CD4-positive, alpha-beta T cell treated with Interleukin-15 for 4 hours (primary cell): ENCODE measurements around the gene MTF2.
A peak's percentile ranks its signal among the peaks of the same experiment; 100 is the strongest.
"Not testable (repeated sequence)": the region's sequence is repeated elsewhere in the genome, so short reads cannot be mapped to it uniquely, and the experiment has no call there.

ENCODE experiments used
- DNase-seq: peaks from one replicate; pipeline ENCODE4 v3.0.0-alpha.2; 2020; ENCODE audit warnings: low spot score

Gene MTF2

GRCh38 chr1:93078986-93079654, at the start of gene MTF2:
Gene MTF2 (plus strand): TSS chr1:93079283. CDS start chr1:93079527, 244 bp downstream.
- peak; percentile 94 for DNase-seq

- peak; percentile 30 for DNase-seq
Observed at GRCh38 chr1:93029317-93029716, 49.8 kb upstream of the MTF2 start.

GRCh38 chr1:93030191-93030590, 48.9 kb upstream of the MTF2 start:
- DNase-seq, result not testable (repeated sequence)

DNA sequence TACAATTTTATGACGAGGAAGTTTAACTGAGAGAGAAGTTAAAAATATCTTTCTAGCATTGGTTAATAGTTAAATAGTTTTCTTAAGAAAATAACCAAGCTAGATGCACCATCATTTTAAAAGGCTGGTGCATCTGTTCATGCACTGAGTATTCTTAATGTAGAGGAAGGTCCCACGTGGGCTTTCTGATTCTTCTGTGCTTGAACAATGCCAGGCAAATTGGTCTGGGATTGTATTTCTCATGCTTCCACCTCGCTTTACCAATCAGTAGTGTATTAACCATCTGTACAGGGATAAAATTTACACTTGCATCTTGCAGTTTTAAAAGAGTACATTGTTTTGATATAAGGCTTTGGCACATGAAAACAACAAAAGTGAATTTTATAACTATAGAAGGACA, 47.4 kb upstream of the MTF2 start:
- DNase-seq, result no peak

DNA sequence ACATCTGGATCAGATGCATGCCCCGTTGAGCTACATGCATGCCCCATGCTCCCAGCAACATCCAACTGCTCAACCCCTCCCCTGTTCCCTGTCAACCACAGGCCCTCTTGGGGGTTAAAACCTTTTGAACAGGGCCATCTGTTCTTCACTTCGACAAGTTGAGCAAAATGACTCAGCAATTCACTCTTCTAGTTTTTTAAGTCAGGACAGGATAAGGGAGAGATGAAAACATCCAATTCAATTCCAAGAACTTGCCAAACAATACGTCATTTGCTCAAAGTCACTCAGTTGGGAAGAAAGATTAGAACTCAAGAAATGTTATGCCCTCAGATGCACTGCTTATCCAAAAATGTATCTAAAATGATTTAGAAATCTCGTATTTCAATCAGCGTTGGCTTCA, 46.1 kb upstream of the MTF2 start:
- DNase-seq, result no peak

- DNase-seq, result no peak
Observed at GRCh38 chr1:93033785-93034184, 45.3 kb upstream of the MTF2 start.

DNA sequence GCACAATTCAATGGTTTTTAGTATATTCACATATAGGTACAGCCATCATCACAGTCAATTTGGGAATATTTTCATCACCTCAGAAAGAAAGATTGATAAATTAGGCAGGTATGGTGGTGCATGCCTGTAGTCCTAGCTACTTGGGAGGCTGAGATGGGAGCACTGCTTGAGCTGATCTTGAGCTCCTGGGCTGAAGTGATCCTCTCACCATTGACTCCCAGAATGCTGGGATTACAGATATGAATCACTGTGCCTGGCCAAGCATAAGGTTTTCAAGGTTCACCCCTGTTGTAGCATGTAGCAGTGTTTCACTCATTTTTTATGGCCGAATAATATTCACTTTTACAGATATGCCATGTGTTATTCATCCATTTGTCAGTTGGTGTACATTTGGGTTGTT, 44.7 kb upstream of the MTF2 start:
- no peak for DNase-seq

DNA sequence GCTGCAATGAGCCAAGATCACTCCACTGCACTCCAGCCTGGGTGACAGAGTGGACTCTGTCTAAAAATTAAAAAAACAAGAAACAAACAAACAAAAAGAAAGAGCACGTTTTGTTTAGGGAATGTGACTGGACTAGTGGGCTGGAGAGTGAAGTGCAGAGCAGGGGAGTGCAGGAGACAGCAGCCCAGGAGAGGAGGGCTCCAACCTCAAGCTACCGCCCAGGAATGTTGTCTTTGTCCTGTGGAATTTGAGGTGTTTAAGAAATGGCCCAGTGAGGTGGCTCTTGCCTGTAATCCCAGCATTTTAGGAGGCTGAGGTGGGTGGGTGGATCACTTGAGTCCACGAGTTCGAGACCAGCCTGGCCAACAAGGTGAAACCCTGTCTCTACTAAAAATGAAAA, 42.4 kb upstream of the MTF2 start:
- DNase-seq, result no peak

DNA sequence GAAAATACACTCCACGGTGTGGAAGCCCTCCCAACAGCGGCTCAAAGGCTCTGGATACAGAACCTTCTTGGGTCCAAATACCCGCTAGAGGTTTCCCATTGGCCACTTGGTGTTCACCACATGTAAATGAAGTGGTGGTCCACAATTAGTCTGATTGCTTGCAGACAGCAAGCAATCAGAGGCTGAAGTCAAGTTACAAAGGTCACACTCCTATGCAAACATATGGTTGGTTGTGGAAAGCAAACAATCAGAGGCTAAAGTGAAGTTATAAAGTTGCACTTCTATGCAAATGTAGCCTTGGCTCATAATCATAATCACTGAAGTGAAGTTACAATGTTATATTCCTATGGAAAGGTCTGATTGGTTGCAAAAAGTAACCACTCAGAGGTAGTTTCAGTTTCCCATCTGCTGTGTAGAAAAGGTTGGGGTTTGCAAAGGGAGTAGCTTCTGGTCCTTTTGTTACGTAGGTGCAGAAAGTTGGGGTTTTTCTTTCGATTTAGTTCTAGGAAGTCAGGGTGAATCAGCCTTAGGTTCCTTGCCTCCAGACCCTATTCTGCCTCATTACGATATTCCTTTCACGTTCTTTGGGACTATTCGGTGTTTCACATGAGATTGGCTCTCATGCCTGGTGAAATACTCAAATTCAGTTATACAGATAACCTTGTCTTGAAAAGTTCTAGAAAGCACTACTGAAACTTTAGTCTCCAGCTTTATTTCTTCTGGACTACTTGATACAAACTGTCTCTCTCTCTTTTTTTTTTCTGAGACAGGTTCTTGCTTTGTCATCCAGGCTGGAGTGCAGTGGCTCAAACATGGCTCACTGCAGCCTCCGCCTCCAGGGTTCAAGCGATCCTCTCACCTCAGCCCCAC, 36.7 kb upstream of the MTF2 start:
- peak; percentile 84 for DNase-seq

GRCh38 chr1:93043057-93043557, 36.0 kb upstream of the MTF2 start:
- no peak for DNase-seq

GRCh38 chr1:93047618-93048017, 31.5 kb upstream of the MTF2 start:
- DNase-seq, result no peak

- DNase-seq, result no peak
Observed at GRCh38 chr1:93051961-93052360, 27.1 kb upstream of the MTF2 start.

DNA sequence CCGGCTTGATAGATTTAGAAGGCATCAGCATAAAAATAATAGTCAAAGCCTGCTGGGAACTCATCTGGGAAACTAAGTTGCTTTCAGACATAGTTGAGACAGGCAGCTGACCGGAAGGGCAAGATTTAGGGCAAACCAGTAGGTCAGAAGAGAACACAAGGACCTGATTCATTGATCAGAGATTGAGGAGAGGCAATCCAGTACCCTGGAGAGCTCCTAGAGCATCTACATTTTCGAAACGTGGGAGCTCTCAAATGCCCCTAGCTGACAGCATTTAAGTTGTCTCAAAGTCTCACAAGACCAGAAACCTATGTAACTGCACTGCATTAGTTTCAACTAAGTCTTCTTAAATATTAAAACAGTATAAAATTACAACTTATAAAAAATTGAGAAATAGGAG, 22.9 kb upstream of the MTF2 start:
- peak; percentile 12 for DNase-seq

DNA sequence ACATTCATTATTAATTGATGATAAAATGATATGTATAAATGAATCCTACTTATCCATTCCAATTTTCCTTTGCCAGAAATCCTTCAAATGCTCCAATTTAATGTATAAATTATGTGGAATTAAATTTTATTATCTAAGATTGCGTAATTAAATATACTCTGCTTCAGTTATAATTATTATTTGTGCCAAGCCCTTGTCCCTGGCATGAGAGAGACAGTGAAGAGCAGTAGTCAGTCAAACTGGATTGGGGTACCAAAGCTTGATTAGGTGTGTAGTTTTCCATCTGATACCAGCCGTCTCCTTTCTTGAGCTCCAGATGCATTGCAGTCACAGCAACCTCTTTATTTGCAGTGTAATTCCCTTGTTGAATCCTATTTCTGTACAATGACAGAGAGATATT, 22.4 kb upstream of the MTF2 start:
- DNase-seq, result no peak

- peak; percentile 58 for DNase-seq
Observed at GRCh38 chr1:93061895-93062792, 16.9 kb upstream of the MTF2 start.

- no peak for DNase-seq
Observed at GRCh38 chr1:93076268-93076667, 2.8 kb upstream of the MTF2 start.

- DNase-seq, result no peak
Observed at GRCh38 chr1:93078203-93078602, 880 bp upstream of the MTF2 start.

GRCh38 chr1:93078638-93078985, 471 bp upstream of the MTF2 start:
- no peak for DNase-seq

GRCh38 chr1:93079685-93080141, 630 bp downstream of the MTF2 start:
- DNase-seq, result no peak

DNA sequence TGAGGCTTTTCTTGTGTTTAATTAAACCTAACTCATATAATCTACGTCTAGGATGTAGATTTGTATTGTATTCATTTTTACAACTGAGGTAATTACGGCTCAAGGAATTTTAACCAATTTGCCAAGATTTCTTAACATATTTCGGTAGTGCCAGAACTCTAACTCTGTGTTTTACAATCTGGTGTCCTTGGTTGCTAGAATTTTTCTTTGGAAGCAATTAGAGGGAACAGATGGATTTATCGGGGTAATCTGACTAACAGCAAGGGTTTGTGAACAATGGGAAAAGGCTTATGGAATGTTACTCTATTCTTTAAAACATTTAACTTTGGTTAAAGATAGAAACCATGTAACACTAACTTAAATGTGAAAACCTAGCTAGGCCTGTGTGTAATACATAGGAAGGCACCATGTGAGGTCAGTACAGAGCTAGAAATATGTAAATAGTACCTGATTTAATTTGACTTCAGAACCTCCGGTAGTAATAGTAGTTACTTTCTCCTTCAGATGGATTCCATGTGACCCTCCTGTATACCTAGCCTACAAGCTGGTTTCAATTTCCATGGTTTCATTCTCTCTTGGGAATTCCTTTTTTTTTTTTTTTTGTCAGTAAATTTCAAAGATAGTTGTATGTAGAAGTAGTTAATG, 1.2 kb downstream of the MTF2 start:
- peak; percentile 50 for DNase-seq

- DNase-seq, result no peak
Observed at GRCh38 chr1:93081716-93082115, 2.6 kb downstream of the MTF2 start.

DNA sequence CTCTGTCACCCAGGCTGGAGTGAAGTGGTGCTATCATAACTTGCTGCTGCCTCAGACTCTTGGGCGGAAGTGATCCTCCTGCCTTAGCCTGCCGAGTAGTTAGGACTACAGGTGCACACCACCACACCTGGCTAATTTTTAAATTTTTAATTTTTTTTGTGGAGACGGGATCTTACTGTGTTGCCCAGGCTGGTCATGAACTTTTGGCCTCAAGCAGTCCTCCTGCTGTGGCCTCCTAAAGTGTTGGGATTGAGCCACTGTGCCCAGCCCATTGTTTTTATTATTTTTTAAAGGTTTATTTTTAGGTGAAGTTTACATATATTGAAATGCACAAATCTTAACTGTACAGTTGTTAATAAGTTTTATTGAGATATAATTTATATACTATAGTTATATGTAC, 3.2 kb downstream of the MTF2 start:
- DNase-seq, result no peak
